Measurements from ENCODE around the gene CMKLR1. TPM values are rescaled to one million over a fixed set of nuclear protein-coding genes. Genes with fewer than 3 reads are reported as not detected.

Gene CMKLR1
- total RNA-seq, 1 donor from 2014 or later: 10.6 TPM

GRCh38 chr12:108337235-108338223 lies 1.6 kb downstream of the CMKLR1 start:
- peak; percentile 69 for DNase-seq (ENCODE audit: low read depth)

DNA sequence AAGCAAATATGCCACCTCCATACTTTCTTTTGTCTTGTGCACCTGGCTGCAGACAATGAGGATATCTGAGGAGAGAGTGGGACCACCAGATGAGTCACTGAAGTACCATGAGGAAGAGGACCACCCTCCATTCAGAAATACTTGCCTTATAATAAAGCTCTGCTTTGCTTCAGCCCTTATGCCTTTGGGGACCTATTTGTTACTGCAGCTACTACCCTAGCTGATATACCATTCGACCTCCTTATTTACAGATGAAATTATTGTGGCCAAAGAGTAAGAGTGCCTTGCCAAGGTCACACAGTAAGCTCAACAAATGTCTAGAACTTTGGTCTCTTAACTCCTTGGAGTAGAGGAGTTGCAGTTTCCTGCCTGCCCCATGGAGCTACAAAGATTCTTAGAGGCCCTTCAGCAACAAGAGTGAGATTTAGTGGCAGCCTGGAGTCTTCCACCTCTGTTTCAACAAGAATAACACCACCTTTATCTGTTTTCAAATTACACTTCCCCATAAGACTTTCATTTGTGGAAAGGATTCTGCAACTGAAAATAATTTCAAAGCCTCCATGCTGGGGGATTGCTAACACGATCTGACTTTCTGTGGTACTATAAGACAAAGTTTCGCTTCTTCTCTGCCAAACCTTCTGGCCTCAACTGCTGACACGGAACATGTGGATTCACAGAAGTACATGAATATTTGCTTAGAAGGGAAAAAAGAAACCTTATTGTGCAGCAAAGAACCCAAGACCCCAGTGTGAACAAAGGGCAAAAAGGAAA lies 3.6 kb downstream of the CMKLR1 start:
- no peak for DNase-seq (ENCODE audit: low read depth)

- DNase-seq (ENCODE audit: low read depth): peak; percentile 65
Observed at GRCh38 chr12:108333898-108334699, 5.0 kb downstream of the CMKLR1 start.

- peak; percentile 64 for DNase-seq (ENCODE audit: low read depth)
Observed at GRCh38 chr12:108332791-108333382, 6.2 kb downstream of the CMKLR1 start.

DNA sequence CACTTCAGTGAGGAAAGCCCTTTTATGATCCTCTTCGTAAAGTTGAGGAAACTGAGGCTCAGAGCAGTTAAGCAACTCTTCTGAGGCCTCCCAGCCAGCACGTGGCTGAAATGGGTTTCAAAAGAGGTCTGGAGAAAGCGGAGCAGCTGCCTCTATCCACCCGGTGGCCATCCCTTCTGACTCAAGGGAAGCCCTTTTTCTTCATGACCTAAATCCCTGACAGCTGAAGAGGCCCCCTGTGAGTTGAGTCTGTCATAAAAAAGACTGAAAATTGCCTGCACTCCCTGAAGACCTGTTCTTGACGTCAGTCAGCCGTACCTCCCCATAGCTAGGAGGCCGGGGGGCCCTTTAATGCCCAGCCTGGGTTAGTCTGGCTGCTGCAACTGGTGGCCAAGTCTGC lies 10.7 kb downstream of the CMKLR1 start:
- DNase-seq (ENCODE audit: low read depth): peak; percentile 63

DNA sequence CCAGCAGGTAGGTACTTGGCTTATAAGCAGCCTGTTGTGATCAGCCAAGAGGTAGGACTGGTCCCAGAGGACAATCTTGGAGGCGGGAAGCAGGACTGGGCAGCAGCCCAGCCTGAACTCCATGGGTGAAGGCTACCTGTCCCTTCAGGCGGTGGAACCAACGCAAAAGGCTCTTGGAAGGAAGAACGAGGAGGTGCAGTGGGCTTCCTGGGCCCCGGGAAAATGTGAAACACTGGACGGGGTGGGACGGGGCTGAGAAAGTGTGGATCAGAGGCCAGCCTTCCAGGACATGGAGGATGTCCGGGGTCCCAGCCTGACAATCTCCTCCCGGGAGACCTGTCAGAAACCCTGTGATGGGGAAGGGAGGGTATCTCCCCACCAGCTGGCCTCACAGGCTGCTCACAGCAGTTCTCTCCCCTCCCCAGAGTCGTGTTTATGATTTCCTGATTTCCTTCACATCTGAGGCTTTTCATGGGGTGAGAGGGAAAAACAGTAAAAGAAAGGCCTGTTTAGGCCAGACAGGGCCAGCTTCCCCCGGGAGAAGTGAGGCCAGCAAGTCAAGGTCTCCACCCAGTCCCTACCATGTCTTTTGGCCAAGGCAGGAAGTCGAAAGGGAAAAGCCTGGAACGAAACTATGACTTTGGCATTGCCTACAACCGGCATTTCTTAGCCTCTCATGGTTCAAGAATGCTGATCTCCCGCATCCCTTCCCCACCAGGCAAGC lies 11.3 kb downstream of the CMKLR1 start:
- no peak for DNase-seq (ENCODE audit: low read depth)

DNA sequence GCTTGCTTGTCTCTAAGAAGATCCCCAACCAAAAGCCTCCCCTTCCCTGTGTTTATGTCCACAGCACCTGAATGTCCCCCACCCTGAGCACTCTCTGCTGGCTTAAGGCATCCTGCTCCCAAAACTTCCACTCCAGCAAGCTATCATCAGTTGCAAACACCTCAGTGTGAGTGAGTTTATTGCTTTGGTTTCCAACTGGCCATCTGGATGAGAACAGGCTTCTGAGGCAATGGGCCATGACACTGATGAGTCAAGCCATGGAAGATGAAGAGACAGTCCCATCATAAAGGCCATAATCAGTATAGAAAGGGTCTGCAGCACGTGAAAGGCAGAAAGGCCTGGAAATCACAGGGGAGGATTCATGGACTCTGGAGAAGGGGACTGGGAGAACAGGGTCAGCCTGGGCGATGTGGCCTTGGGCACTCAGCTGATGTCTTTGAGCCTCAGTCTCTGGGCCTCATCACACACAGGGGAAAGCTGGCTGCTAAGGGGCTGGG lies 12.8 kb downstream of the CMKLR1 start:
- DNase-seq (ENCODE audit: low read depth): no peak

DNA sequence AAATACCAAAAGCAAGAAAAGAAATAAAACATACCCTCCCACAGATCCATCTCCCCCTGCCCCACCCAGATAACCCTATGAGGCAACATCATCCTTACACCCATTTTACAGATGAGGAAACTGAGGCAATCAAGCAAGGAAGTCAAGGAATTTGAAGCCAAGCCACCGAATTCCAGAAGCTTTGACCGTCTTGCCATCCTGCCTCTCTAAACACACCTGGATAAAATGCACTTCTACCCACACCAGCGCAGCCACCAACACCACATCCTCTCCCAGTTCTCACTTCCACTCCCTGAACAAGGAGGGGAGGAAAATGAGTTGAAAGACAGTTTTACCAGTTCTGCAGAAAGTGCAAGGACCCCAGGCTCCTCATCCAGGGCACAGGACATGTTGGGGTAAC lies 13.6 kb downstream of the CMKLR1 start:
- DNase-seq (ENCODE audit: low read depth): no peak

DNA sequence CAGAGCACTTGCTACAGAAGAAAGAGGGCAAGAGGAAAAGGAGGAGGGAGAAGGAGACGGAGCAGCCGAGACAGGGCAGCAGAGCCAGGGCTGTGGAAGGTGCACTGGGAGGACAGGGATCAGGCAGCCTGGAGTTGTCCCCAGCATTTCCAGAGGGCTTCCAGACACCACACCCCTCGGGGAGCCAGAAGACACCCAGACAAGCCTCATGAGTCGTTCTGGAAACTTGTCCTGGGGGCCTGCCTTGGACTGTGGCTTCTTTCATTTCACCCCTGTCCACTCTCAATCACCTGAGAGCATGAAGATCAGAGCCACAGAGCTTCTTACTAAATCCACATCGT lies 14.1 kb downstream of the CMKLR1 start:
- DNase-seq (ENCODE audit: low read depth): no peak

DNA sequence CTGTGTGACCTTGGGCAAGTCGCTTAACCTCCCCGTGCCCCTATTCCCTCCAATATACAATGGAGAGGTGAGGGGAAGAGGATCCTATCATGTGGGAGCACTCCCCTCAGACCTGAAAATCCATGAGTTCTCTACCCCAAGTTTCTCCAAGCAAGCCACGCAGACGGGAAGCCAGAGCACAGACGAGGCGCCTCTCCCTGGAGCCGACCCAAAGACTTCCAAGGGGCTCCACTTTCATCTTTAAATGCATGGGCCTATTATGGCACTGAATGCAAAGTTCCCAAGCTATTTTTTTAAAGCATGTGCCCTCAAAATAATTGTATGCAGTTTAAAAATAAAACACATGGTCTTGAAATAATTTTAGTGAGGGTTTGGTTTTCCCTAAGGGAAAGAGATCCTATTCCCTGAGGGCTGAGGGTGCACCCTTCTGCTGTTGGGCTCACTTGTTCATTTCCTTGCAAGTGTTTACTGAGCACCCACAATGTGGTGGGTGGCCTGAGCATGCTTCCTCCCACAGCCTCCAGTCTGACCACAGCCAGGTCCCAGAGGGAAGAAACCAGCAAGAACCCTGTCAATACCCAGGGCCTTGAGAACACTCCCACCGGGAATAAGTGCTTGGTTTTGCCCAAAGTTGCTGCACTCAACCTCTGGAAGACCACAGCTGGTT lies 14.6 kb downstream of the CMKLR1 start:
- DNase-seq (ENCODE audit: low read depth): no peak

- DNase-seq (ENCODE audit: low read depth): no peak
Observed at GRCh38 chr12:108323581-108323980, 15.5 kb downstream of the CMKLR1 start.

DNA sequence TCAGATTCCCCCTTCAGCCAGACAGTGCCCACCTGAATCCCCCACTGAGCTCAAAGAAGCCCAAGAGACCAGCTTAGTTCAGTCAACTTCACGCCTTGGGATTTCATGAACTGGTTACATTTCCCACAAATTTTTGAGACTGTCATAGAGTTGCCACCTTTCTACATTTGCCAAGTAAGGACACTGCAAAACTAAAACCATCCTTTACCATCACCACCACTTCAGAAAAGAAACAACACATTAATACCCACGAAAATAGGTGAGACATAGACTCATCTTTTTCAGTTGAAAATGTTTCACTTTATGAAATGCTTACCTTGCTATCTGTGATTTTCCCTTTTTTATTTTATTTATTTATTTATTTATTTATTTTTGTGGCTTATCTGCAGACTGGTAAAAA lies 16.1 kb downstream of the CMKLR1 start:
- DNase-seq (ENCODE audit: low read depth): no peak

GRCh38 chr12:108321688-108322087 lies 17.4 kb downstream of the CMKLR1 start:
- DNase-seq (ENCODE audit: low read depth): no peak

GRCh38 chr12:108320507-108321293 lies 18.4 kb downstream of the CMKLR1 start:
- DNase-seq (ENCODE audit: low read depth): no peak

- no peak for DNase-seq (ENCODE audit: low read depth)
Observed at GRCh38 chr12:108319277-108320234, 19.6 kb downstream of the CMKLR1 start.

GRCh38 chr12:108318472-108319275 lies 20.4 kb downstream of the CMKLR1 start:
- DNase-seq (ENCODE audit: low read depth): no peak
